Kidney (tissue), 14 donors: ENCODE data around the gene SHROOM4. TPM values are rescaled to one million over a fixed set of nuclear protein-coding genes. Genes with fewer than 3 reads are reported as not detected.

Experiments used
- DNase-seq, 5 donors: peaks; one replicate each; pipeline ENCODE4 v3.0.0-alpha.2; 2013 to 2020
- FAIRE-seq: peaks from 2 replicates; lab custom pipeline; 2012; peaks lifted over from hg19 to GRCh38; lab: Jason Lieb, UNC
- H3K27ac ChIP-seq, 2 donors: one replicate each; pipeline ENCODE4 v1.7.0; 2013; ENCODE audit warnings: low read depth in 2 of 2, low read length in 2 of 2, inconsistent platforms in 1 of 2
- H3K27me3 ChIP-seq: one replicate; pipeline ENCODE4 v1.7.1; 2013; ENCODE audit warnings: low read length, inconsistent platforms; ENCODE audit not compliant: control insufficient read depth, insufficient read depth
- H3K36me3 ChIP-seq, 3 donors: one replicate each; pipeline versions ENCODE4 v1.7.0 to v1.7.1; 2013; ENCODE audit warnings: low read length in 3 of 3, control low read depth in 1 of 3, inconsistent platforms in 1 of 3; ENCODE audit not compliant: insufficient read depth in 3 of 3, control insufficient read depth in 2 of 3
- H3K4me1 ChIP-seq, 3 donors: one replicate each; pipeline versions ENCODE4 v1.7.0 to v1.7.1; 2013; ENCODE audit warnings: low read length in 3 of 3, inconsistent platforms in 1 of 3, low read depth in 1 of 3; ENCODE audit not compliant: control insufficient read depth in 2 of 3, insufficient read depth in 2 of 3
- H3K4me3 ChIP-seq, 3 donors: one replicate each; pipeline versions ENCODE4 v1.7.0 to v1.8.1; 2013; ENCODE audit warnings: low read length in 3 of 3, control low read depth in 1 of 3, inconsistent platforms in 1 of 3
- H3K9ac ChIP-seq, 3 donors: one replicate each; pipeline versions ENCODE4 v1.7.0 to v1.7.1; 2013; ENCODE audit warnings: low read length in 3 of 3, control low read depth in 1 of 3, inconsistent platforms in 1 of 3
- H3K9me3 ChIP-seq, 3 donors: one replicate each; pipeline versions ENCODE4 v1.7.0 to v1.7.1; 2013; ENCODE audit warnings: low read length in 3 of 3, control low read depth in 1 of 3, inconsistent platforms in 1 of 3; ENCODE audit not compliant: control insufficient read depth in 2 of 3, insufficient read depth in 1 of 3
- intact Hi-C: fragments of 100-400 bp; cut with DNase I; formaldehyde crosslinking; loops from one replicate; pipeline ENCODE4 v1.11.1; 2022
- polyA plus RNA-seq: library from polyadenylated mRNA; stranded (reverse); fragments of 350-450 nt; fragmentation: Illumina TruSeq; extraction: RNeasy Lipid Tissue Mini Kit (QIAGEN cat#74804); gene quantifications from one replicate; pipeline ENCODE4 v1.2.3, GENCODE V29; 2014; ENCODE audit warnings: low read depth, low replicate concordance; ENCODE audit not compliant: insufficient read depth
- total RNA-seq: library from RNA; stranded (reverse); fragmentation: NEBNext Ultra II Directional; extraction: Animal tissue kit (Norgen Biotek cat#: 25700); gene quantifications from one replicate; pipeline ENCODE4 v1.2.1, GENCODE V29; 2021
- TF ChIP-seq, protein P1 (sequence below): IDR thresholded peaks from 3 replicates; pipeline ENCODE4 v1.5.1; 2012; ENCODE audit warnings: mild to moderate bottlenecking, moderate library complexity, borderline replicate concordance; ENCODE audit not compliant: insufficient read depth; ENCODE audit errors: extremely low read depth
- donor health status: control.
- donor health status: control.
- donor health status: control.
- donor health status: control.
- donor health status: control.
- donor health status: DM: yes; HTN: yes; CAD: no.
- donor health status: Normal renal cell carcinoma (clear cell type).

Gene SHROOM4
- total and polyA plus RNA-seq, 2 donors from 2014 or later = 5.7 to 21.8 TPM

DNA sequence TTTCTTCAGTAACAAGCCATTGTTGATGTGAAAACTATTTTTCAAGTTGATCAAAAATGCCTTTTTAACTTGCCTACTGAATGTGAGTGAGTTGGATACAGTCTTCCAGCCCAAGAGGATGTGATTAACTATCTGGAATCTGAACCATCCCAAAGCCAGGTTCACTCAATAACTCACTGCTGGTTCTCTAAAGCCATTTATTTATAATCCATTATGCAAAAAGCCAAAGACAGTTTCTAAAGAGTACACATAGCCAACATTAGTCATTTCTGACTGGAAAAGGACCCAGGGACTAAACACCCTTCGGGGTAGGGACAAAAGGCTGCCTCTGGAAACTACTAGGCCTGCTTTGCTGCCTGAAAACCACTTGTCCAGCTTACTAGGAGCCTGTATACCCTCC, 109.6 kb downstream of the SHROOM4 start:
- H3K4me3 ChIP-seq = no peak overlapping the region
- H3K27me3 ChIP-seq = peaks cover 2% of the 10 kb centered on the region
- peaks cover 0 to 13% (median 3%) of the 10 kb centered on the region in 3 donors for H3K4me1 ChIP-seq
- intact Hi-C loops = no loop called here
- no peak overlapping the region for H3K9ac ChIP-seq
- no peak for FAIRE-seq
- H3K36me3 ChIP-seq = no peaks in the 10 kb centered on the region
- peak overlapping the region in 1 of 2 donors; percentile 43 for H3K27ac ChIP-seq
- DNase-seq = no peak
- H3K9me3 ChIP-seq = no peaks in the 10 kb centered on the region
- TF ChIP-seq, protein P1, sequence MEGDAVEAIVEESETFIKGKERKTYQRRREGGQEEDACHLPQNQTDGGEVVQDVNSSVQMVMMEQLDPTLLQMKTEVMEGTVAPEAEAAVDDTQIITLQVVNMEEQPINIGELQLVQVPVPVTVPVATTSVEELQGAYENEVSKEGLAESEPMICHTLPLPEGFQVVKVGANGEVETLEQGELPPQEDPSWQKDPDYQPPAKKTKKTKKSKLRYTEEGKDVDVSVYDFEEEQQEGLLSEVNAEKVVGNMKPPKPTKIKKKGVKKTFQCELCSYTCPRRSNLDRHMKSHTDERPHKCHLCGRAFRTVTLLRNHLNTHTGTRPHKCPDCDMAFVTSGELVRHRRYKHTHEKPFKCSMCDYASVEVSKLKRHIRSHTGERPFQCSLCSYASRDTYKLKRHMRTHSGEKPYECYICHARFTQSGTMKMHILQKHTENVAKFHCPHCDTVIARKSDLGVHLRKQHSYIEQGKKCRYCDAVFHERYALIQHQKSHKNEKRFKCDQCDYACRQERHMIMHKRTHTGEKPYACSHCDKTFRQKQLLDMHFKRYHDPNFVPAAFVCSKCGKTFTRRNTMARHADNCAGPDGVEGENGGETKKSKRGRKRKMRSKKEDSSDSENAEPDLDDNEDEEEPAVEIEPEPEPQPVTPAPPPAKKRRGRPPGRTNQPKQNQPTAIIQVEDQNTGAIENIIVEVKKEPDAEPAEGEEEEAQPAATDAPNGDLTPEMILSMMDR = no peak

- H3K4me1 ChIP-seq = peaks cover 0 to 13% (median 3%) of the 10 kb centered on the region in 3 donors
- H3K36me3 ChIP-seq = no peaks in the 10 kb centered on the region
- TF ChIP-seq, protein P1 = no peak
- FAIRE-seq (no peak), DNase-seq (no peak)
- intact Hi-C loops = no loop called here
- no peak overlapping the region for H3K4me3 ChIP-seq
- H3K27ac ChIP-seq = no peak overlapping the region
- no peaks in the 10 kb centered on the region for H3K9me3 ChIP-seq
- no peak overlapping the region for H3K9ac ChIP-seq
- H3K27me3 ChIP-seq = peaks cover 4% of the 10 kb centered on the region
Measured at GRCh38 chrX:50700921-50701320, 113.1 kb downstream of the SHROOM4 start.

DNA sequence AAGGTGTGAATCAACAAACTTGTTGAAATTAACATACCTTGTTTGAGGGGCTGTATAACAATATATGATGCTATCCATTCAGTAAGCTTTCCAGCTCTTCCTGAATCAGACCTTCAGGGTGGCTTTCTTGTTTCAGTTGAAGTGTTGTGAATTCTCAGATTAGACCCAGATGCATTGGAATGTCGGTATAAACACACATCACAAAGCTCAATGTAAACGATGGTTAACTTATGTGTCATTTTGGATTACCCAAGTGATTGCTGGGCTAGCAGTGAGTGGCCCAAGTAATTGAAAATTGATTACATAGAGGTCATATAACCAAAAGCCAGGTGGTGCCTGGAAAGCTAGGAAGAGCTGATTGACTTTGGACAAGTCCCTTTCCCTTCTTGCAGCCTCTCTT, 115.0 kb downstream of the SHROOM4 start:
- Histone ChIP-seq H3K9ac (no peak overlapping the region), H3K4me3 (no peak overlapping the region), H3K4me1 (no peaks in the 10 kb centered on the region), H3K9me3 (no peaks in the 10 kb centered on the region), H3K27me3 (peaks cover 2% of the 10 kb centered on the region), H3K27ac (no peak overlapping the region), H3K36me3 (no peaks in the 10 kb centered on the region)
- FAIRE-seq (no peak), DNase-seq (no peak)
- TF ChIP-seq, protein P1 = no peak
- intact Hi-C loops = no loop called here

- Histone ChIP-seq H3K27ac (peak overlapping the region in 1 of 2 donors; percentile 28), H3K27me3 (peaks cover 4% of the 10 kb centered on the region)
- TF ChIP-seq, protein P1 = no peak
Measured at GRCh38 chrX:50697691-50698090, 116.3 kb downstream of the SHROOM4 start.

More at GRCh38 chrX:50697691-50698090, 116.3 kb downstream of the SHROOM4 start:
- Histone ChIP-seq H3K36me3 (no peaks in the 10 kb centered on the region), H3K4me1 (no peaks in the 10 kb centered on the region), H3K9ac (no peak overlapping the region), H3K9me3 (no peaks in the 10 kb centered on the region), H3K4me3 (no peak overlapping the region)
- intact Hi-C loops = no loop called here
- DNase-seq (peak in 1 of 5 donors; percentile 42), FAIRE-seq (peak; percentile 93)
